ENCODE results near the gene FBXL12.
A peak's percentile ranks its signal among the peaks of the same experiment; 100 is the strongest.
"Not testable (repeated sequence)": the region's sequence is repeated elsewhere in the genome, so short reads cannot be mapped to it uniquely, and the experiment has no call there.

Gene FBXL12

DNA sequence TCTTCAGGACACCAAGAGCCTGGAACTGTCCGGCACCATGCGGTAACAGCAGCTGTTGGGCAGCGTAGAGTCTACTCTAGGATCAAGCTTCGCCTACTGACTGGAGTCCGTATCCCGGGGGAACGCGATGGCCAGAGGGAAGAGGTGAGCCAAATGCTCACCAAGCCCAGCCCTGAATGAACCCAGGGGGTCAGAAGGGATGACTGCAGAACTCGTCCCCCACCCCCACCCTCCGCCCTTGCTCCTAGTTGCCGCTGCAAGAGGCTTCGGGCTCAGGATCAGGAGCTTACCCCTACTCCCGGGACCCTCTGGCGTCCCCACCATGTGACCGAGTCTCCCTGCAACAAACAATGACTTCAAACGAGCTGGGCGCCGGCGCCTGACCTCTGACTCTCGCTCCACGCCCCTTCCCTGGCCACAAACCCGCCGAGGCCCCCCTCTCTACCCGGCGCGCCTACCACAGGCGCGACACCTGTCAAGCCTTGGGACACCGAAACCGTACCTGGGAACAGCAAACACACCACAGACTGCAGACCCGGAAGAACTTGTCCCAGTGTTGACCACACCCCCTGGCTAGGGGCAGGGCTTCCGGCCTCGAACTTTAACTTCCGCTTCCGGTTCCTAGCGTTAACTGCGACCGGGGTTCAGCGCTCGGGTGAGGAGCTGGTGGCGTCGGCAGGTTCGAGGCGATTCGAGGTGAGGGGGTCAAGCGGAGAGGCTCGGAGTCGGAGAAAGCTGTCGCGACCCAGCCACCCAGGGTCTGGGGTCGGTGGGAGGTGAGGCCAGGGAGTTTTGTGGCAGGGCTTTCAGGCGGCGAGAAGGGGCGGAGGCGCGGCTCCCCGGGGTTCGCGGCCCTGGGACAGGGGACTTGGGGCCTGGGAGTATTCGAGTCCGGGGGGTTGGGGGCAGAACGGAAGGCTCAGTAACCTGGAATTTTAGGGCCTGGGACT is 8.7 kb upstream of the FBXL12 start, which contains the start of gene UBL5:
UBL5 (plus strand) TSS at position 630 of the 950 bp plus-strand sequence. CDS start 420 bp downstream, outside the sequence.
- H3K4me1 Mint-ChIP-seq (ENCODE audit: low read depth): peaks cover 13% of the 10 kb centered on the region
- H3K27ac Mint-ChIP-seq: peak within 1 kb of the TSS; percentile 89
- intact Hi-C loops (cut with micrococcal nuclease): loop anchor here (1.0 kb wide), 1 partner anchor 8 kb away; the partner anchor contains the start of gene FBXL12
- H3K36me3 Mint-ChIP-seq (ENCODE audit: low read depth): peaks cover 54% of the 10 kb centered on the region
- peak within 1 kb of the TSS; percentile 99 for H3K4me3 Mint-ChIP-seq
- no peaks in the 10 kb centered on the region for H3K27me3 Mint-ChIP-seq
- H3K9me3 Mint-ChIP-seq: no peaks in the 10 kb centered on the region

DNA sequence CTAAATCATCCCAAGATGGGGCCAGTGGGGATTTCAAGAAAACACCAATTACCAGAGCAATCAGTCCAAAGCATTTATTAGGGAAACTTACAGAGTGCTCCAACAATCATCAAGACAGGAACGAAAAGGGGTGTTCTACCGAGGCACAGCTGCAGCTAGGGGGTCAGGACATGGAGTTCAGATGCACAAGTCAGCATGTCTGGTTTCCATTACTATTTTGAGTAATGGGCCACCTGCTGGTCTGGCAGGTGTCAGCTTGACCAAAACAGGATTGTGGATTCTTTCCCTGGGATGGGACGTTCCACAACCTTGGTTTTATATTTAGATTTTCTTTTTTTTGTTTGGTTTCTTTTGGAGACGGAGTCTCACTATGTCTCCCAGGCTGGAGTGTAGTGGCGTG is 4.9 kb upstream of the FBXL12 start:
- Mint-ChIP-seq H3K9me3 (no peaks in the 10 kb centered on the region), H3K27ac (no peak overlapping the region), H3K4me3 (no peak overlapping the region), H3K4me1 (ENCODE audit: low read depth) (peaks cover 23% of the 10 kb centered on the region), H3K27me3 (no peaks in the 10 kb centered on the region), H3K36me3 (ENCODE audit: low read depth) (peaks cover 38% of the 10 kb centered on the region)
- intact Hi-C loops (cut with micrococcal nuclease): no loop called here

DNA sequence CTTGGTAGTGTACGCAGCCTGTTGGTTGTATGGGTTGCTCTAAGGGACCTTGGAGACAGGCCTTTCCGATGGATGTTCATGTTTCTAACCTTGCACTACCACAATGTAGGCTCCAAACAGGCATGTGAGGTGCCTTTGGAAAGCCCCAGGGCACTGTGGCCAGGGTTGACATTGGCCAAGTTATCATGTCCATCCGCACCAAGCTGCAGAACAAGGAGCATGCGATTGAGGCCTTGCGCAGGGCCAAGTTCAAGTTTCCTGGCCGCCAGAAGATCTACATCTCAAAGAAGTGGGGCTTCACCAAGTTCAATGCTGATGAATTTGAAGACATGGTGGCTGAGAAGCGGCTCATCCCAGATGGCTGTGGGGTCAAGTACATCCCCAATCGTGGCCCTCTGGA is 1.2 kb upstream of the FBXL12 start:
- intact Hi-C loops (cut with micrococcal nuclease); H3K4me3 Mint-ChIP-seq; H3K27me3 Mint-ChIP-seq: not testable (repeated sequence)
- Mint-ChIP-seq H3K27ac (peak overlapping the region; percentile 97), H3K4me1 (ENCODE audit: low read depth) (peaks cover 30% of the 10 kb centered on the region), H3K36me3 (ENCODE audit: low read depth) (peaks cover 48% of the 10 kb centered on the region), H3K9me3 (peaks cover 11% of the 10 kb centered on the region)

DNA sequence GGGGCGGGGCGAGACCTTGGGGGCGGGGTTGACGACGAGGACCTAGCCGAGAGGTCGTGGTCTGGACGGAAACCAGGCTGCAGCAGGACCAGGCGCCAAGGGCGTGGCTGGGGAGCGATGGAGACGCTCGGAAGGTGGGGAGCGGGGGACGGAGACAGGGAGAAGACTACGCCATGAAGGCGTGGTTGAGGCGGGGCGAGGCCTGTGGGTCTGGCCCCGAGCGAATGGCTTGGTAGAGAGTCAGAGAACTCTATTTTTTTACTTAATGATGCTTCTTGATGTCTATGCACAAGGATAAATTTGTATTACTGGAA is 674 bp upstream of the FBXL12 start:
- Mint-ChIP-seq H3K4me1 (ENCODE audit: low read depth) (peaks cover 30% of the 10 kb centered on the region), H3K4me3 (peak overlapping the region; percentile 59), H3K27ac (peak overlapping the region; percentile 97), H3K27me3 (no peaks in the 10 kb centered on the region), H3K9me3 (peaks cover 11% of the 10 kb centered on the region), H3K36me3 (ENCODE audit: low read depth) (peaks cover 48% of the 10 kb centered on the region)
- intact Hi-C loops (cut with micrococcal nuclease): loop anchor here (1.0 to 5.0 kb wide), 4 partner anchors 8 to 987 kb away; partner anchors contain the start of genes MBD3L1, UBL5 and ZNF558

DNA sequence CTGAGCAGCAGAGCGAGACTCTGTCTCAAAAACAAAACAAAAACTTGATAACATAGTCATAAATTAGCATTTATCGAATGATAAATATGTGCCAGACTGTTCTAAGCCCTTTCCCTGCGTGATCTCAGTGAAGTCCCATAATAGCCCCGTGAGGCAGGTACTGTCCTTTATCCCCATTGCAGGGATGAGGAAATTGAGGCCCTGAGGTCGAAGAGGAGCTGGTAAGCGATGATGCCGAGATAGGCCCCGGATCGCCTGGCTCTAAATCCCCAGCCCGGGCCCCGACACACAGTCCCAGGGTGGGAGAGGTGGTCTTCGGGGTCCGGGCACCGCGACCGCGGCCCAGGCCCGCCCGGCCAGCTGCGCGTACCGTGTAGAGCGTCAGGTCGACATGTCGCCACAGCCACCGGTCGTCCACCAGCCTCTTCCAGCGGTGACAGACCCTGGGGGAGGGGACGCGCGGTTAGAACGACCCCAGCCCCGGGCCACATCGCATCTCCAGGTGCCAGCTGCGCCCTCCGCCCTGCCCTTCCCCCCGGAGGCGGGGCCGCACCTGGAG is 625 bp downstream of the FBXL12 start:
- peaks cover 57% of the 10 kb centered on the region for H3K36me3 Mint-ChIP-seq (ENCODE audit: low read depth)
- H3K9me3 Mint-ChIP-seq: peaks cover 11% of the 10 kb centered on the region
- H3K27ac Mint-ChIP-seq: peak overlapping the region; percentile 97
- intact Hi-C loops (cut with micrococcal nuclease): loop anchor here (2.0 to 5.0 kb wide), 2 partner anchors 25 to 986 kb away; partner anchors contain the start of genes MBD3L1 and ZNF558
- H3K27me3 Mint-ChIP-seq: no peaks in the 10 kb centered on the region
- H3K4me3 Mint-ChIP-seq: peak overlapping the region; percentile 94
- H3K4me1 Mint-ChIP-seq (ENCODE audit: low read depth): peaks cover 30% of the 10 kb centered on the region

DNA sequence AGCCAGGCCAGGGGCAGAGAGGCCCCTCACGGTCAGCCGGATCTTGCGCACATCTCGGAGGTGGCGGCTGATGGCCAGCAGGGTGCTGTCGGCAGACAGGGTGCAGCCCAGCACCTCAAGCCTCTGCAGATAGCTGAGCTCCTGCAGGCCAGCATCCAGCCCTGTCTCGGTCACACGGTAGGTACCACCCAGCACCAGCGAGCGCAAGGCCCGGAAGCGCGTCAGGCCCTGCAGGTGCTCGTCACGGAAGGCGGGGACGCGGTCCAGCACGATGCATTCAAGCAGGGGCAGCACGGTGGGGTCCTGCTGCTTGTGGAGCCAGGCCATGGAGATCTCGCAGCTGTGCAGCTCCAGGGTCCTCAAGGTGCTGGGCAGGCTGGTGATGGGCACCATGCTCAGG is 7.7 kb downstream of the FBXL12 start:
- peaks cover under 1% of the 10 kb centered on the region for H3K4me1 Mint-ChIP-seq (ENCODE audit: low read depth)
- no peaks in the 10 kb centered on the region for H3K27me3 Mint-ChIP-seq
- no peak overlapping the region for H3K27ac Mint-ChIP-seq
- H3K9me3 Mint-ChIP-seq: peaks cover 2% of the 10 kb centered on the region
- intact Hi-C loops (cut with micrococcal nuclease): no loop called here
- no peak overlapping the region for H3K4me3 Mint-ChIP-seq
- peaks cover 94% of the 10 kb centered on the region for H3K36me3 Mint-ChIP-seq (ENCODE audit: low read depth)

DNA sequence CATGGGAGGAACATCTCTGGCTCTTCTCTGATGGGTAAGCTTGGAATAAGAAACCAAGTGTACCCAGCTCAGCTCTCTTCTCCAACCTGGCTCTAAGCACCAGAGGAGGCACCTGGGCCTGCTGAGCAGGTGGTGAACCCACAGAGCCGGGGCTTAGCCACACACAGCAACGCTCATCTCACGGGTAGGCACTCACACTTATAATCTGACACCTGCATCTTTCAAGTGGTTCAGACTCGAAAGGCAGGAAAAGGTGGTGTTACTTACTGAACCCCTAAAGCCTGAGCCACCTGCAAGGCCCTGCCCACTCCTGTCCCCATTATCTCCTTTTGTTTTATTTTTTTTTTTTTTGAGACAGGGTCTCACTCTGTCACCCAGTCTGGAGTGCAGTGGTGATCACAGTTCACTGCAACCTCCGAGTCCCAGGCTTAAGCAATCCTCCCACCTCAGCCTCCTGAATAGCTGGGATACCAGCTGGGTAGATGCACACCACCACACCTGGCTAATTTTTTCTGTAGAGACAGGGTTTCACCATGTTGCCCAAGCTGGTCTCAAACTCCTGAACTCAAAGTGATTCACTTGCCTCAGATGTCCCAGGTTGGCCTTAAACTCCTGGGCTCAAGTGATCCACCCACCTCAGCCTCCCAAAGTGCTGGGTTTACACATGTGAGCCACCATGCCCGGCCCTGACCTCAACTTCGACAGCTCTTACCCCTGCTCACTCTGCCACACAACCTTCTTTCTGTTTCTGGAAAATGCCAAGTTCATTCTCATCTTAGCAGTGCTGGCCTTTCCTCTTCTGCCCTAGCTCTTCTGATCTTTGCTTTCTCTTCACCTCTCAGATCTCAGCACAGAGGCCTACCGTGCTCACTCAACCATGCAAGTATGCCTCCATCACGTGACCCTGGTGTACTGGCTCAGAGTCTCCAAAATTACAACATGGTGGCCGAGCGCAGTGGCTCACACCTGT is 9.7 kb downstream of the FBXL12 start:
- H3K27ac Mint-ChIP-seq: no peak overlapping the region
- H3K9me3 Mint-ChIP-seq: no peaks in the 10 kb centered on the region
- no peaks in the 10 kb centered on the region for H3K27me3 Mint-ChIP-seq
- H3K4me3 Mint-ChIP-seq: no peak overlapping the region
- H3K4me1 Mint-ChIP-seq (ENCODE audit: low read depth): no peaks in the 10 kb centered on the region
- peaks cover 89% of the 10 kb centered on the region for H3K36me3 Mint-ChIP-seq (ENCODE audit: low read depth)
- intact Hi-C loops (cut with micrococcal nuclease): no loop called here

GRCh38 chr19:9806803-9807202 is 12.1 kb downstream of the FBXL12 start:
- Mint-ChIP-seq H3K27ac (no peak overlapping the region), H3K36me3 (ENCODE audit: low read depth) (peaks cover 84% of the 10 kb centered on the region), H3K4me3 (no peak overlapping the region), H3K9me3 (no peaks in the 10 kb centered on the region), H3K27me3 (no peaks in the 10 kb centered on the region), H3K4me1 (ENCODE audit: low read depth) (peaks cover 6% of the 10 kb centered on the region)
- intact Hi-C loops (cut with micrococcal nuclease): no loop called here

GRCh38 chr19:9801976-9802375 is 16.9 kb downstream of the FBXL12 start:
- Mint-ChIP-seq H3K27me3 (no peaks in the 10 kb centered on the region), H3K36me3 (ENCODE audit: low read depth) (peaks cover 35% of the 10 kb centered on the region), H3K4me3 (no peak overlapping the region), H3K9me3 (no peaks in the 10 kb centered on the region), H3K27ac (no peak overlapping the region), H3K4me1 (ENCODE audit: low read depth) (peaks cover 6% of the 10 kb centered on the region)
- intact Hi-C loops (cut with micrococcal nuclease): no loop called here

DNA sequence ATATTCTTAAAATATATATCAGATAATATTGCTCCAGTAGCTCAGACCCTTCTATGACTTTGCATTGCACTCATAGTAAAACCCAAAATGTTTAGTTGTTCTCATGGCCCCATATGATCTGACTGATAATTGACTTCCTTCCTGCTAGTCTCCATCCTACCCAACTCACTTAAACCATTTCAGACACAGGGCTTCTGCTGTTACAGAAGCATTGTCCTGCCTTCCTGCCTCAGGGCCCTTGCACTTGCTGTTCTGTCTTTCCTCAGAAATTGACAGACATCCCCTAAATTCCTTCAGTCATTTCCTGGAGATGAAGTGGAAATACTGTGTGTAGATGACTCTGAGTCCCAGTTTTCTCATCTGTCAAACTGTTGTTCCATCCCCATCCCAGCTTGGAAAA is 19.7 kb downstream of the FBXL12 start:
- no peaks in the 10 kb centered on the region for H3K27me3 Mint-ChIP-seq
- H3K4me3 Mint-ChIP-seq: no peak overlapping the region
- intact Hi-C loops (cut with micrococcal nuclease): loop anchor here (10.0 kb wide), 1 partner anchor 594 kb away; no protein-coding TSS in a partner anchor
- peaks cover 12% of the 10 kb centered on the region for H3K4me1 Mint-ChIP-seq (ENCODE audit: low read depth)
- H3K27ac Mint-ChIP-seq: no peak overlapping the region
- no peaks in the 10 kb centered on the region for H3K9me3 Mint-ChIP-seq
- peaks cover 13% of the 10 kb centered on the region for H3K36me3 Mint-ChIP-seq (ENCODE audit: low read depth)

GRCh38 chr19:9797871-9798270 is 21.0 kb downstream of the FBXL12 start:
- intact Hi-C loops (cut with micrococcal nuclease): loop anchor here (10.0 kb wide), 1 partner anchor 593 kb away; no protein-coding TSS in a partner anchor
- H3K36me3 Mint-ChIP-seq (ENCODE audit: low read depth): peaks cover 9% of the 10 kb centered on the region

DNA sequence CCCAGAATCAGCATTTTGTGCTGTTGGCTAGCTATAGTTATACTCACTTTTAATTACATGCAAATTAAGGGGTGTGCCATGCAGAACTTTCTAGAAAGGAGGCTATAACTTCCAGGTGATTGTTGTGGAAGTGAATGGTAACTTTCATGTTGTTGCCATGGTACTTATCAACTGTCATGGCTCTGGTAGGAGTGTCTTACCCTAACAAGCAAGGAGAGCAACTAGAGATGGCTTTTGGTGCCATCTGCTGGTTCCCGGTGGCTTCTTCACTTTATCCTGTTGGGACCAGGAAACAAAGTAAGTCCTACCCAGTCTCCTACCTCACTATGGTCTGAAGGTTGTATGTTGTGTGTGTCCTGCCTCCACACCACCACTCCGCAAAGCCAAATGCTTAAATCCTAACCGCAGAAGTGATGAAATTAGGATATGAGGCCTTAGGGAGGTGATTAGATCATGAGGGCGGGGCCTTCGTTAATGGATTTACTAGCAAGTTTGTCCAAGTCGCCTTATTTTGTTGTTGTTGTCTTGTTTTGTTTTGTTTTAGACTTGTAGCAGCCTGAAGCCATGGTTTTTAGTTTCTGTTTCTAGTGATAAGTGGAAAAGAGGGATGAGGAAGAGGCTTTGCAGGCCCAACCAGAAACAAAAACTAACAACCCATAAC is 22.6 kb downstream of the FBXL12 start:
- Mint-ChIP-seq H3K27me3 (no peaks in the 10 kb centered on the region), H3K4me3 (no peak overlapping the region), H3K27ac (peak overlapping the region; percentile 72), H3K9me3 (no peaks in the 10 kb centered on the region), H3K4me1 (ENCODE audit: low read depth) (peaks cover 17% of the 10 kb centered on the region), H3K36me3 (ENCODE audit: low read depth) (peaks cover 20% of the 10 kb centered on the region)
- intact Hi-C loops (cut with micrococcal nuclease): loop anchor here (1.0 to 10.0 kb wide), 2 partner anchors 170 to 591 kb away; no protein-coding TSS in a partner anchor

More at GRCh38 chr19:9797871-9798270, 21.0 kb downstream of the FBXL12 start:
- H3K9me3 Mint-ChIP-seq: no peaks in the 10 kb centered on the region
- peaks cover 12% of the 10 kb centered on the region for H3K4me1 Mint-ChIP-seq (ENCODE audit: low read depth)
- H3K27ac Mint-ChIP-seq: no peak overlapping the region
- H3K27me3 Mint-ChIP-seq: no peaks in the 10 kb centered on the region
- no peak overlapping the region for H3K4me3 Mint-ChIP-seq
